Measurements from ENCODE around the gene EXOC6B.

- TF ChIP-seq, protein P1, sequence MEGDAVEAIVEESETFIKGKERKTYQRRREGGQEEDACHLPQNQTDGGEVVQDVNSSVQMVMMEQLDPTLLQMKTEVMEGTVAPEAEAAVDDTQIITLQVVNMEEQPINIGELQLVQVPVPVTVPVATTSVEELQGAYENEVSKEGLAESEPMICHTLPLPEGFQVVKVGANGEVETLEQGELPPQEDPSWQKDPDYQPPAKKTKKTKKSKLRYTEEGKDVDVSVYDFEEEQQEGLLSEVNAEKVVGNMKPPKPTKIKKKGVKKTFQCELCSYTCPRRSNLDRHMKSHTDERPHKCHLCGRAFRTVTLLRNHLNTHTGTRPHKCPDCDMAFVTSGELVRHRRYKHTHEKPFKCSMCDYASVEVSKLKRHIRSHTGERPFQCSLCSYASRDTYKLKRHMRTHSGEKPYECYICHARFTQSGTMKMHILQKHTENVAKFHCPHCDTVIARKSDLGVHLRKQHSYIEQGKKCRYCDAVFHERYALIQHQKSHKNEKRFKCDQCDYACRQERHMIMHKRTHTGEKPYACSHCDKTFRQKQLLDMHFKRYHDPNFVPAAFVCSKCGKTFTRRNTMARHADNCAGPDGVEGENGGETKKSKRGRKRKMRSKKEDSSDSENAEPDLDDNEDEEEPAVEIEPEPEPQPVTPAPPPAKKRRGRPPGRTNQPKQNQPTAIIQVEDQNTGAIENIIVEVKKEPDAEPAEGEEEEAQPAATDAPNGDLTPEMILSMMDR (IDR thresholded peaks at IDR 0.05), result peak in 2 of 4 experiments; percentile 1 to 14
- peak; percentile 67 to 80 for TF ChIP-seq POLR2A (IDR thresholded peaks at IDR 0.05)
Observed at GRCh38 chr2:72825257-72826155, at the start of gene EXOC6B.
